ENCODE data around the gene SHISAL2B. TPM values are rescaled to one million over a fixed set of nuclear protein-coding genes. Genes with fewer than 3 reads are reported as not detected.

The SHISAL2B gene
- total RNA-seq = 0.16 TPM in 1 of 2 replicates, not detected in the other

DNA sequence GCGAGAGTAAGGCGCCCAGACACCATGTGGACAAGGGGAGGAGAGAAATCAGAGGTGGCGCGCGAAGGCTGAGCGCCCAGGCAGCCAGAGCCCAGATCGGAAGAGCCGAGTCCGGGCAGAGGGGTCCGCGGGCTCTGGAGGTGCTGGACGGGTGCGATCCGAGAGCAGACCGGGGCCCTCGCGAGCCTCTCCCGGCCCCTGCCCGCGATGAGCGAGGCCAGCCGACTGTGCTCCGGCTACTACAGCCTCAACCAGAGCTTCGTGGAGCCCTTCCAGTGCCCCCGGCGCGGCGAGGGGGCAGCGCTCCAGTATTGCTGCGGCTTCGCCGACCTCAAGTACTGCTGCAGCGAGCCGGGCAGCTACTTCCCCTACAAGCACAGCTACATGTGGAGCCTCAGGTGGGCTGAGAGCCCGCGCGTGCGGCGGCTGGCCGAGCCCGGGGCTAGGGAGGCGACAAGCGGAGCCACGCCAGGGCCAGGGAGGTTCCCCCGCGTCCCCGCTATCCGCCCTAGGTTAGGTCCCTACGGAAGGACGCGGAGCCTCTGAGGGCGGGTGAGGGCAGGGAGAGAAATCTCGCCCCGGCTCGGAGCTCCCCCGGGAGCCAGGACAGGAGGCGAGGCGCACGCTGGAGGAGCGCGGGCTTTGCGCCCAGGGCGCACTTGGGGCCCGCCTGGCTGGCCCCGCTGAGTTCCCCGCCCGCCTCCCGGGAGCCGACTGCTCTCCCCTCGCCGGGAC, at the start of gene SHISAL2B:
Gene SHISAL2B, plus strand, starts transcription at position 87 of the 735 bp plus-strand sequence. Its CDS starts 121 bp downstream, at position 208.

Other genes with a start within 250 kb of the SHISAL2B start
- not detected in 2 replicates for gene RGS7BP, start 184.5 kb upstream of the SHISAL2B start, total RNA-seq
- 7.9 and 8.9 TPM in 2 replicates for gene SREK1IP1, start 78.2 kb downstream of the SHISAL2B start, total RNA-seq
- gene CWC27, start 78.4 kb downstream of the SHISAL2B start, total RNA-seq = 14.9 and 18.4 TPM in 2 replicates